ENCODE results near the gene TNFAIP2.

Gene TNFAIP2

DNA sequence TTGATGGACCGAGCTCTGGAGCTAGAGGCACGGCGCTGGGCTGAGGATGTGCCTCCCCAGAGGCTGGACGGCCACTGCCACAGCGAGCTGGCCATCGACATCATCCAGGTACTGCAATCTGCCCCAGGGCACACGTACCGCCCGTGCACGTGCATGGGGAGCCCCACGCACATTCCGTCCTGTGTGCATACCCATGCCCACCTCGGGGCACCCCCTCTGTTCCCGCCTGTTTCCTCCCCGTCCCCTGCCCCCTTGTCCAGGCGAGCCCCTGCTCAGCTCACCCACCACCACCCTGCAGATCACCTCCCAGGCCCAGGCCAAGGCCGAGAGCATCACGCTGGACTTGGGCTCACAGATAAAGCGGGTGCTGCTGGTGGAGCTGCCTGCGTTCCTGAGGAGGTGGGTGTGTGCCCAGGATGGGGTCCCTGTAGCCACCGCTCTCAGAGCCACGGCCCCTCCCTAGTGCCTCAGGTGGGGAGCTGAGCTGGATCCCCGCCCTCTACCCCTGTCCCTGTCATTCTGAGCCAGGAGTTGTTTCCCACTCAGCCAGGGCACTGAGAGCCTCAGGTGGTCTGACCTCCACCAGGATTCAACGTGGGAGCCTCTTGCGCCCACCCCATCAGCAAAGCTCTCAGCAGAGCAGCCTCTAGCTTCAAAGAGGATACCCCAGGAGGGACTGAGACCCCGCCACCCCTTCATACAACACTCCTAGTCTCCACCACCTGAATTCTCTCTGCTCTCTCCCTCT, 6.9 kb downstream of the TNFAIP2 start:
- no peaks in the 10 kb centered on the region for H3K36me3 Mint-ChIP-seq (ENCODE audit: low read depth)
- H3K4me3 Mint-ChIP-seq = no peak overlapping the region
- H3K27me3 Mint-ChIP-seq = peaks cover 6% of the 10 kb centered on the region
- no peak for DNase-seq
- no peak overlapping the region for H3K27ac Mint-ChIP-seq
- H3K4me1 Mint-ChIP-seq (ENCODE audit: low read depth) = no peaks in the 10 kb centered on the region
- no peaks in the 10 kb centered on the region for H3K9me3 Mint-ChIP-seq

DNA sequence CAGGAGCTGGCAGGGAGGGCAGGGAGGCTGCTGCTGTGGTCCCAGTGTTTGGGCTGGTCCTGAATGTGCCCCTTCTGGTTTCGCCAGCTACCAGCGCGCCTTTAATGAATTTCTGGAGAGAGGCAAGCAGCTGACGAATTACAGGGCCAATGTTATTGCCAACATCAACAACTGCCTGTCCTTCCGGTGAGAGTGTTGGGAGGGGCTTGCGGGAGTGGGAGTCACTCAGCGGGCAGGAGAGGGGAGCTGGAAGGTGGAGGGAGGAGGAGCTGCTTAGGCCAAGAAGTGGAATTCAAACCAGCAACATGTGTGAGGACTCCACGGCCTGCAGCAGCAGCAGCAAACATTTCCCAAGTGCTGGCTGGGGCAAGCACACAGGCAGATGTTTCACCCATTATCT, 7.7 kb downstream of the TNFAIP2 start:
- DNase-seq = no peak
- no peak overlapping the region for H3K27ac Mint-ChIP-seq
- H3K4me1 Mint-ChIP-seq (ENCODE audit: low read depth) = no peaks in the 10 kb centered on the region
- H3K27me3 Mint-ChIP-seq = peaks cover 4% of the 10 kb centered on the region
- H3K36me3 Mint-ChIP-seq (ENCODE audit: low read depth) = no peaks in the 10 kb centered on the region
- no peaks in the 10 kb centered on the region for H3K9me3 Mint-ChIP-seq
- H3K4me3 Mint-ChIP-seq = no peak overlapping the region

DNA sequence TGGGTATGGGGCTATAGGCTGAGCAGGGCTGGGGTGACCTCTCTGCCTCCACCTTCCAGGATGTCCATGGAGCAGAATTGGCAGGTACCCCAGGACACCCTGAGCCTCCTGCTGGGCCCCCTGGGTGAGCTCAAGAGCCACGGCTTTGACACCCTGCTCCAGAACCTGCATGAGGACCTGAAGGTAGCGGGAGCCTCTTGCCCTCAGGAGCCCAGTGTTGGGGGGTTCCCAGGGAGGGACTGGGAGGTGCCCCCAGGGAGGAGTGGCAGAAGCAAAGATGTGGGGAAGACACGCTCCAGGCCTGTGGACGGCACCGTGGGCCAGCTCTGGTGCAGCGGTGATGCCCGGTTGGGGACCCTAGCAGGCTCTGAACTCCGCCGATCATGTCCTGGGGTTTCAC, 8.3 kb downstream of the TNFAIP2 start:
- H3K36me3 Mint-ChIP-seq (ENCODE audit: low read depth) = no peaks in the 10 kb centered on the region
- no peak for DNase-seq
- no peak overlapping the region for H3K4me3 Mint-ChIP-seq
- no peaks in the 10 kb centered on the region for H3K4me1 Mint-ChIP-seq (ENCODE audit: low read depth)
- H3K27me3 Mint-ChIP-seq = peaks cover 4% of the 10 kb centered on the region
- no peaks in the 10 kb centered on the region for H3K9me3 Mint-ChIP-seq
- H3K27ac Mint-ChIP-seq = no peak overlapping the region

- Mint-ChIP-seq H3K36me3 (ENCODE audit: low read depth) (no peaks in the 10 kb centered on the region), H3K4me1 (ENCODE audit: low read depth) (no peaks in the 10 kb centered on the region), H3K27ac (no peak overlapping the region), H3K4me3 (no peak overlapping the region), H3K9me3 (no peaks in the 10 kb centered on the region), H3K27me3 (peaks cover 5% of the 10 kb centered on the region)
- DNase-seq = no peak
Measured at GRCh38 chr14:103132381-103133209, 9.3 kb downstream of the TNFAIP2 start.

GRCh38 chr14:103133210-103134140, 10.2 kb downstream of the TNFAIP2 start:
- Mint-ChIP-seq H3K9me3 (no peaks in the 10 kb centered on the region), H3K4me3 (no peak overlapping the region), H3K4me1 (ENCODE audit: low read depth) (no peaks in the 10 kb centered on the region), H3K36me3 (ENCODE audit: low read depth) (no peaks in the 10 kb centered on the region), H3K27ac (no peak overlapping the region), H3K27me3 (peaks cover 7% of the 10 kb centered on the region)
- no peak for DNase-seq

DNA sequence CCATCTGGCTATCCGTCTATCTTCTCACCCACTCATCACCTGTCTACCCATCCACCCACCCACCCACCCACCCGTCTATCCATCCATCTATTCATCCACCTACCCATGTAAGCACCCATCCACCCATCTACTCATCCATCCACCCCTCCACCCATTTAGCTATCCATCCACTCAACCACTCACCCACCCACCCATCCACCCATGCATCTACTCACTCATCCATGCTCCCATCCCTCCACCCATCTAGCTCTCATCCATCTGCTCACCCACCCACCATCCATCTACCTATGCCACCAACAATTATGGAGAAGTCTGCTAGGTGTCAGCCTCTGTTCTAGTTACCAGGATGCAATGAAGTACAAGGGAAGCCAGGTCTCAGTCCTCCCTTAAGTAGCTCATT, 11.1 kb downstream of the TNFAIP2 start:
- Mint-ChIP-seq H3K27me3 (peaks cover 12% of the 10 kb centered on the region), H3K4me3 (no peak overlapping the region), H3K36me3 (ENCODE audit: low read depth) (no peaks in the 10 kb centered on the region), H3K9me3 (no peaks in the 10 kb centered on the region), H3K27ac (no peak overlapping the region), H3K4me1 (ENCODE audit: low read depth) (no peaks in the 10 kb centered on the region)
- no peak for DNase-seq

DNA sequence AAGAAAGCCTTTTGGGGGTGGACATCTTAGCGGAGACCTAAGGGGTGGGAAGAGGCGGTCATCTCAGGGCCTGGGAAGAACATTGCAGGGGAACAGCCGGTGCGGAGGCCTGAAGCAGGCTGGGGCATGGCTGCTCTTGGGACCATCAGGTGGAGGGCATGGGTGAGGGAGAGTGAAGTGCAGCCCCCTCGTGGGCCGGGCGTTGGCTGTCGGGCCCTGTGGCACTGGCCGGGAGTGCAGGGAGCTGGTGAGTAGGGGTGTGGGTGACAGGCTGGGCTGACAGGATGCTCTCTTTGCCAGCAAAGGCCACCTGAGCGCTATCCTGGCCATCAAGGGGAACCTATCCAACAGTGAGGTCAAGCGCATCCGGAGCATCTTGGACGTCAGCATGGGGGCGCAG, 11.7 kb downstream of the TNFAIP2 start:
- H3K9me3 Mint-ChIP-seq = no peaks in the 10 kb centered on the region
- H3K36me3 Mint-ChIP-seq (ENCODE audit: low read depth) = no peaks in the 10 kb centered on the region
- H3K27ac Mint-ChIP-seq = no peak overlapping the region
- no peak for DNase-seq
- H3K27me3 Mint-ChIP-seq = peaks cover 15% of the 10 kb centered on the region
- H3K4me1 Mint-ChIP-seq (ENCODE audit: low read depth) = no peaks in the 10 kb centered on the region
- H3K4me3 Mint-ChIP-seq = no peak overlapping the region

DNA sequence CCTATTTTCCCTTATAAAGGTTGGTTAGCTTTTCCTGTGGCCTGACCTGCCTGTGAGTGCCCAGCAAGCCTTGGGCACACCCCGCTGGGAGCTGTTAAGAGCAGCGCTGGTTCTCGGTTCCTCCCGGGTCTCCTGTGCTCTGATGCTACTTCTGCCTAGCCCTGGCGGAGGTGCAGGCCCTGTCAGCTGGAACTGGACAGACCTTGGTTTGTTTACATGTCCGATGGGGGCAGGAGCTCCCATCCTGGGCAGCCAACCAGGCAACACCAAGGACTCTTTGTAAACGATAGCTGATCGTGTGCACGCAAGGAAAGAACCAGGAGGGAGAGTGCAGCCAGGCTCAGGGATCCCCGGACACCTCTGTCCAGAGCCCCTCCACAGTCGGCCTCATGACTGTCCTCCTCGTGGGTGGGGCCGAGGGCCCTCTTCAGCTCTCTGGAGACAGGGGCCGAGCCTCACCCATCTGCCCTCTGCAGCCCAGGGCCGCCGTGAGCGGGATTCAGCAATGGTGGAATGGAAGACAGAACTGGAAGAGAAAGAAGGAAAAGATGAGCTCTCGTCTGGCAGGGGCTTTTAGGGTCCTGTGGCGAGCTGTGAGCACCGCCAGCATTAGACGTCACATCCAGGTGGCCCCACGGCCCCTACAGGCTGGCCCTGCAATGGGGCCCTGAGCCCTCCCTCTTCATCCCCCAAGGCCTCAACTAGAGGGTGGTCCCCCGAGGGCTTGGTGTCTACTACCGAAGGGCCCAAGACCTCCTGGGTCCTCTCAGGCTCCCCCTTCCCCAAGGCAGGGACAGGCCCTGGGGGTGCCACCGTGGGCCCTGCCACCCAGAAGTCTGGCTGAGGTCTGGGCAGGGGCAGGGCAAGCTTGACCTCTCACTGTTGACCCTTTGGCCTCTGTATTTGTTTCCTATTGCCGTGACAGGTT, 12.3 kb downstream of the TNFAIP2 start:
- Mint-ChIP-seq H3K4me3 (no peak overlapping the region), H3K36me3 (ENCODE audit: low read depth) (no peaks in the 10 kb centered on the region), H3K9me3 (no peaks in the 10 kb centered on the region), H3K4me1 (ENCODE audit: low read depth) (peaks cover under 1% of the 10 kb centered on the region), H3K27me3 (peaks cover 19% of the 10 kb centered on the region), H3K27ac (no peak overlapping the region)
- DNase-seq = no peak

GRCh38 chr14:103136388-103137271, 13.4 kb downstream of the TNFAIP2 start:
- no peaks in the 10 kb centered on the region for H3K9me3 Mint-ChIP-seq
- no peak overlapping the region for H3K27ac Mint-ChIP-seq
- no peak overlapping the region for H3K4me3 Mint-ChIP-seq
- no peaks in the 10 kb centered on the region for H3K36me3 Mint-ChIP-seq (ENCODE audit: low read depth)
- H3K4me1 Mint-ChIP-seq (ENCODE audit: low read depth) = peaks cover 6% of the 10 kb centered on the region
- H3K27me3 Mint-ChIP-seq = peaks cover 23% of the 10 kb centered on the region
- no peak for DNase-seq

DNA sequence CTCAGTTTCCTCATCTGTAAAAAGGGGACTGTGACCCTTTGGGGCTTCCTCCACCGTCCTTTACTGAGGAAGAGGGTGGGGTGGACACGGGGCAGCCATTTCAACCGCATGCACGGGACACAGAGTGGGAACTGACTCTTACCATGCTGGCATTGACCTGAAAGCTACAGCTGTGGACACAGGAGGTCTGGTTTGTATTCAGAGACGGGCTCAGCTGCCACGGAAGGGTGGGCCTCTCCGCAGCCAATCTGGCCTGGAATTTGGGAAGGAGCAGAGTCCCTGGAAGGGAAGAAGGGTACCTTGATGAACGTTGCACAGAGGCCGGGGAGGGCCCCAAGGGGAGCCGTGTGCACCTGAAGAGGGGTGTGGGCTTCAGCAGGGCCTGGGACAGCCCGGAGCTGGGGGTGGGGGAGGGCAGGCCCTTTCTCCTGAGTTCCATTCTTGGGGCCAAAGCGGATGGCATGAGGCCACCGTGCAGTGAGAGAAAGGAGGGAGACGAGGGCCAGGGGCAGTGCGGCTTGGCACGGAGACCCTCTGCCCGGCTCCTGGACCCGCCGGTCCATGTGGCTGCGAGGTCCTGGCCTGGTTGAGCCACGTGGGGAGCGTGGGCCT, 14.5 kb downstream of the TNFAIP2 start:
- DNase-seq = no peak
- peaks cover 35% of the 10 kb centered on the region for H3K27me3 Mint-ChIP-seq
- H3K9me3 Mint-ChIP-seq = no peaks in the 10 kb centered on the region
- peaks cover 6% of the 10 kb centered on the region for H3K4me1 Mint-ChIP-seq (ENCODE audit: low read depth)
- no peak overlapping the region for H3K4me3 Mint-ChIP-seq
- H3K36me3 Mint-ChIP-seq (ENCODE audit: low read depth) = no peaks in the 10 kb centered on the region
- H3K27ac Mint-ChIP-seq = no peak overlapping the region

DNA sequence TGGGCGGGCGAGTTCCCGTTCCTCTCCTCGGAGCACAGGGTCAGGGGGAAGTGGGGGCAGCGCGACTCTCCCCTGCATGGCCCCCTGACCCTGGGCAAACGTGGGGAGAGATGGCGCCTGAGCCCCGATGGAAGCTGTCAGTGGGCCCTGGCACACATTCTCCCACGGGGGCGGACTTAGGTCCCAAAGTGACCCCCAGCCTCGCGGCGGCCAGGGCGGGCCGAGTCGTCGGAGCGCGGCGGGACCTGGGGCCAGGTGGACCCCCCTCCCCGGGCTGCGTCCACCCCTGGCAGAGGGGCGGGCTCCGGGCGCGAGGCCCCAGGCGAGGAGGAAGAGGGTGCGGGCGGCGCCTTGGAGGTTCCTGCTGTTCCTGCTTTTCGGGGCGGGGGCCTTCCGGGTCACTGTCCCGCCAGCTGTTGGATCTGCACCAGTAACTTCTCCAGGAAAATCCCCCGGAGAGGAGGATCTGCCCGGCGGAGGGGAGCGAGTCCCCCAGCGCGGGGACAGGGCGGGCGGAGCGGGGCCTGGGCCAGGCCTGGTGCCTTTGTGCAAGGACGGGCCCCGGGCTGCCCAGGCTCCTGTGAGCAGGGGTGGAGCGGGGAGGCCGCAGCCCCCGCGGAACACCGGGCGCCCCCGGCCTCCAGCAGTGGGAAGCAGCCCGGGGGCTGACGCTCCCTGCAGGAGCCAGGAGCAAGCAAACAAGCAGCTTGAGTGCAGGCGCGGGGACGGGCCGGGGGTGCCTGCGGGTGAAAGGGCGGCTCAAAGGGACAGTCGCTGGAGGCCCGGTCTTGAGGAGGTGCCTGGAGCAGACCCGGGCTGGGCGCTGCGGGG, 15.3 kb downstream of the TNFAIP2 start:
- Mint-ChIP-seq H3K4me1 (ENCODE audit: low read depth) (peaks cover 6% of the 10 kb centered on the region), H3K27ac (no peak overlapping the region), H3K36me3 (ENCODE audit: low read depth) (no peaks in the 10 kb centered on the region), H3K9me3 (no peaks in the 10 kb centered on the region), H3K27me3 (peaks cover 42% of the 10 kb centered on the region), H3K4me3 (no peak overlapping the region)
- no peak for DNase-seq

Measured in activated T-cell treated with anti-CD3 and anti-CD28 coated beads, Interleukin-2, amount 50 U/mL, for 24 hours (primary cell).